Neural cell (in vitro differentiated cells): ENCODE results near the gene DNAJC18. TPM values are rescaled to one million over a fixed set of nuclear protein-coding genes. Genes with fewer than 3 reads are reported as not detected.
"Not testable (repeated sequence)": the region's sequence is repeated elsewhere in the genome, so short reads cannot be mapped to it uniquely, and the experiment has no call there.

ENCODE experiments used
- H2AFZ ChIP-seq: fragments of 200-600, 300-800 bp; sonication (generic), shearing (Covaris generic); 2 replicates; pipeline ENCODE4 v1.6.0; 2014; ENCODE audit warnings: low read depth, mild to moderate bottlenecking, antibody characterized with exemption, low read length, moderate library complexity
- H3F3A ChIP-seq: fragments of 200-600 bp; shearing (Covaris generic); 2 replicates; pipeline ENCODE4 v1.6.1; 2016; ENCODE audit warnings: mild to moderate bottlenecking, moderate library complexity, mixed read lengths, antibody characterized with exemption, low read length; ENCODE audit not compliant: insufficient read depth, poor library complexity, severe bottlenecking
- H3K27ac ChIP-seq: fragments of 200-600, 300-800 bp; sonication (generic), shearing (Covaris generic); 2 replicates; pipeline ENCODE4 v1.5.1; 2014; ENCODE audit warnings: mild to moderate bottlenecking, low read length, moderate library complexity
- H3K27me3 ChIP-seq: fragments of 300-800, 200-600 bp; sonication (generic), shearing (Covaris generic); 2 replicates; pipeline ENCODE4 v1.6.0; 2014; ENCODE audit warnings: mild to moderate bottlenecking, low read depth, low read length, moderate library complexity; ENCODE audit not compliant: insufficient read depth
- H3K36me3 ChIP-seq: fragments of 300-800, 200-600 bp; sonication (generic), shearing (Covaris generic); 2 replicates; pipeline ENCODE4 v1.5.1; 2014; ENCODE audit warnings: mild to moderate bottlenecking, antibody characterized with exemption, low read length, moderate library complexity; ENCODE audit not compliant: insufficient read depth
- H3K4me2 ChIP-seq: fragments of 300-800, 200-600 bp; sonication (generic), shearing (Covaris generic); 2 replicates; pipeline ENCODE4 v1.6.0; 2014; ENCODE audit warnings: mild to moderate bottlenecking, low read length
- H3K4me3 ChIP-seq: fragments of 300-800, 200-600 bp; sonication (generic), shearing (Covaris generic); 2 replicates; pipeline ENCODE4 v1.5.1; 2014; ENCODE audit warnings: mild to moderate bottlenecking, low read length, moderate library complexity
- H3K79me2 ChIP-seq: fragments of 200-600 bp; shearing (Covaris generic); replicated peaks from 2 replicates; pipeline ENCODE4 v1.6.0; 2014; ENCODE audit warnings: mild to moderate bottlenecking, low read length, moderate library complexity; ENCODE audit not compliant: insufficient read depth
- H3K9ac ChIP-seq: fragments of 300-800, 200-600 bp; sonication (generic), shearing (Covaris generic); 2 replicates; pipeline ENCODE4 v1.6.1; 2016; ENCODE audit warnings: mild to moderate bottlenecking, low read length, mixed read lengths
- H3K9me2 ChIP-seq: fragments of 200-600 bp; shearing (Covaris generic); 2 replicates; pipeline ENCODE4 v1.6.1; 2016; ENCODE audit warnings: mild to moderate bottlenecking, low read length, mixed read lengths; ENCODE audit not compliant: insufficient read depth
- H3K9me3 ChIP-seq: fragments of 200-600, 300-800 bp; sonication (generic), shearing (Covaris generic); 2 replicates; pipeline ENCODE4 v1.6.1; 2016; ENCODE audit warnings: mild to moderate bottlenecking, mixed run types, low read length, moderate library complexity, mixed read lengths
- H4K20me1 ChIP-seq: fragments of 200-600 bp; shearing (Covaris generic); 2 replicates; pipeline ENCODE4 v1.6.1; 2016; ENCODE audit warnings: mild to moderate bottlenecking, mixed run types; ENCODE audit not compliant: insufficient read depth
- EP300 ChIP-seq: fragments of 450-650 bp; conservative IDR thresholded peaks from 2 replicates; pipeline ENCODE4 v1.6.1; 2014; ENCODE audit warnings: antibody characterized with exemption, mild to moderate bottlenecking, moderate library complexity; ENCODE audit not compliant: poor library complexity, severe bottlenecking
- EZH2 ChIP-seq: fragments of 200-600, 300-800 bp; shearing (Covaris generic), sonication (generic); IDR thresholded peaks from 2 replicates; pipeline ENCODE4 v1.6.1; 2014; ENCODE audit warnings: antibody characterized with exemption, low read length, borderline replicate concordance, mild to moderate bottlenecking; ENCODE audit not compliant: insufficient read depth, poor library complexity, severe bottlenecking
- MXI1 ChIP-seq: fragments of 450-650 bp; conservative IDR thresholded peaks from 2 replicates; pipeline ENCODE4 v1.6.1; 2014; ENCODE audit warnings: antibody characterized with exemption, mild to moderate bottlenecking; ENCODE audit not compliant: poor library complexity, severe bottlenecking
- POLR2AphosphoS5 ChIP-seq: IDR thresholded peaks from 2 replicates; pipeline ENCODE4 v1.6.1; 2012
- RAD21 ChIP-seq: fragments of 450-650 bp; conservative IDR thresholded peaks from 2 replicates; pipeline ENCODE4 v1.6.1; 2014; ENCODE audit warnings: antibody characterized with exemption, mild to moderate bottlenecking, moderate library complexity
- REST ChIP-seq: IDR thresholded peaks from 2 replicates; pipeline ENCODE4 v1.6.1; 2012; ENCODE audit warnings: borderline replicate concordance
- SMC3 ChIP-seq: fragments of 450-650 bp; conservative IDR thresholded peaks from 2 replicates; pipeline ENCODE4 v1.6.1; 2014; ENCODE audit warnings: antibody characterized with exemption, mild to moderate bottlenecking, moderate library complexity; ENCODE audit not compliant: poor library complexity
- TAF1 ChIP-seq: IDR thresholded peaks from 2 replicates; pipeline ENCODE4 v1.6.1; 2012; ENCODE audit warnings: low read depth
- polyA plus RNA-seq: library from polyadenylated mRNA; depleted of rRNA; stranded (reverse); fragments of >200 nt; gene quantifications from 2 replicates; pipeline ENCODE4 v1.2.3, GENCODE V29; 2014
- TF ChIP-seq, protein P1 (sequence below): fragments of 450-650 bp; IDR thresholded peaks from 2 replicates; pipeline ENCODE4 v1.5.1; 2014; ENCODE audit warnings: antibody characterized with exemption, mild to moderate bottlenecking, moderate library complexity; ENCODE audit not compliant: poor library complexity, severe bottlenecking

DNAJC18 gene
- polyA plus RNA-seq, 1 donor from 2014 or later = 44.4 TPM

DNA sequence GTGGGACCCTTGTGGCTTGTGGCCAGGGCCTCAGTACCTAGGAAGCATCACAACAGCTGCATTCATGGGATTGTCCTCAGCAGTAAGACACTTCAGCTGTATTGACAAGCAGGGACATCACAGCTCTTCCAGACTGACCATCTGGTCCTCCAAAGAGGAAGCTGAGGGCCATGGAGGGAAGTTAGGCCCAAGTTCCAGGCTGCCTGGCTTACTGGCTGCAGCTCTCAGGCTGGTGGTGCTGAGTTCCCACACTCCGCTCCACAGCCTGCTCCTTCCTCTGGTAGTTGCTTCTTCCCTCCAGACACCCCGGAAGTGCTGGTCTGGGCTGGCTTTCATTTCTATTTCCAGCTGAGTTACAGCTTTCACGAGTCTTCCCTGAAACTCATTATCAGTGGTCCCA lies 48.9 kb upstream of the DNAJC18 start:
- no peak overlapping the region for H3K9ac ChIP-seq
- H3K36me3 ChIP-seq = no peaks in the 10 kb centered on the region
- H2AFZ ChIP-seq = no peak overlapping the region
- TF ChIP-seq MXI1 (no peak), EZH2 (no peak), POLR2AphosphoS5 (no peak), REST (no peak), TAF1 (no peak), SMC3 (no peak)
- TF ChIP-seq, protein P1, sequence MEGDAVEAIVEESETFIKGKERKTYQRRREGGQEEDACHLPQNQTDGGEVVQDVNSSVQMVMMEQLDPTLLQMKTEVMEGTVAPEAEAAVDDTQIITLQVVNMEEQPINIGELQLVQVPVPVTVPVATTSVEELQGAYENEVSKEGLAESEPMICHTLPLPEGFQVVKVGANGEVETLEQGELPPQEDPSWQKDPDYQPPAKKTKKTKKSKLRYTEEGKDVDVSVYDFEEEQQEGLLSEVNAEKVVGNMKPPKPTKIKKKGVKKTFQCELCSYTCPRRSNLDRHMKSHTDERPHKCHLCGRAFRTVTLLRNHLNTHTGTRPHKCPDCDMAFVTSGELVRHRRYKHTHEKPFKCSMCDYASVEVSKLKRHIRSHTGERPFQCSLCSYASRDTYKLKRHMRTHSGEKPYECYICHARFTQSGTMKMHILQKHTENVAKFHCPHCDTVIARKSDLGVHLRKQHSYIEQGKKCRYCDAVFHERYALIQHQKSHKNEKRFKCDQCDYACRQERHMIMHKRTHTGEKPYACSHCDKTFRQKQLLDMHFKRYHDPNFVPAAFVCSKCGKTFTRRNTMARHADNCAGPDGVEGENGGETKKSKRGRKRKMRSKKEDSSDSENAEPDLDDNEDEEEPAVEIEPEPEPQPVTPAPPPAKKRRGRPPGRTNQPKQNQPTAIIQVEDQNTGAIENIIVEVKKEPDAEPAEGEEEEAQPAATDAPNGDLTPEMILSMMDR = no peak
- H3K27ac ChIP-seq = no peak overlapping the region
- H3K4me3 ChIP-seq = no peak overlapping the region
- H3K9me2 ChIP-seq = no peaks in the 10 kb centered on the region
- H3K79me2 ChIP-seq = no peaks in the 10 kb centered on the region
- H3F3A ChIP-seq = no peaks in the 10 kb centered on the region
- no peaks in the 10 kb centered on the region for H3K27me3 ChIP-seq
- H3K4me2 ChIP-seq = no peak overlapping the region
- H3K9me3 ChIP-seq = no peaks in the 10 kb centered on the region
- H4K20me1 ChIP-seq = no peaks in the 10 kb centered on the region

GRCh38 chr5:139486201-139486600 lies 46.9 kb upstream of the DNAJC18 start:
- Histone ChIP-seq H3F3A (no peaks in the 10 kb centered on the region), H3K4me3 (no peak overlapping the region), H3K36me3 (no peaks in the 10 kb centered on the region), H3K9me3 (no peaks in the 10 kb centered on the region), H3K9ac (no peak overlapping the region), H3K4me2 (no peak overlapping the region), H3K27ac (no peak overlapping the region), H2AFZ (no peak overlapping the region), H3K27me3 (no peaks in the 10 kb centered on the region), H3K79me2 (no peaks in the 10 kb centered on the region), H4K20me1 (no peaks in the 10 kb centered on the region), H3K9me2 (no peaks in the 10 kb centered on the region)
- TF ChIP-seq EZH2 = no peak
- no peak for TF ChIP-seq TAF1
- no peak for TF ChIP-seq RAD21
- TF ChIP-seq, protein P1 = no peak
- no peak for TF ChIP-seq REST
- TF ChIP-seq EP300 = no peak
- no peak for TF ChIP-seq POLR2AphosphoS5
- TF ChIP-seq SMC3 = no peak
- no peak for TF ChIP-seq MXI1

- H2AFZ ChIP-seq, H3K27me3 ChIP-seq, H3K36me3 ChIP-seq, H3K79me2 ChIP-seq, H3K4me2 ChIP-seq, H3K27ac ChIP-seq, H4K20me1 ChIP-seq, H3K9me3 ChIP-seq, H3K9ac ChIP-seq, H3K9me2 ChIP-seq, H3K4me3 ChIP-seq, H3F3A ChIP-seq: not testable (repeated sequence)
Observed at GRCh38 chr5:139482890-139483208, 43.5 kb upstream of the DNAJC18 start.
